Ascending aorta (tissue), 2 donors: Measurements from ENCODE around the gene FGFR4. TPM values are rescaled to one million over a fixed set of nuclear protein-coding genes. Genes with fewer than 3 reads are reported as not detected.

Experiments used
- DNase-seq, 2 donors: peaks; one replicate each; pipeline ENCODE4 v3.0.0-alpha.2; 2019; ENCODE audit warnings: low spot score in 2 of 2
- H3K27ac ChIP-seq, 2 donors: fragments of 200-600 bp; sonication (generic); one replicate each; pipeline ENCODE4 v1.5.1; 2016 to 2017; ENCODE audit warnings: mild to moderate bottlenecking in 1 of 2
- H3K27me3 ChIP-seq: fragments of 200-600 bp; sonication (generic); one replicate; pipeline ENCODE4 v1.5.1; 2017
- H3K36me3 ChIP-seq, 2 donors: fragments of 200-600 bp; sonication (generic); one replicate each; pipeline ENCODE4 v1.5.1; 2016
- H3K4me1 ChIP-seq, 2 donors: fragments of 200-600 bp; sonication (generic); one replicate each; pipeline ENCODE4 v1.5.1; 2016 to 2017; ENCODE audit warnings: mild to moderate bottlenecking in 1 of 2
- H3K4me3 ChIP-seq, 2 donors: fragments of 200-600 bp; sonication (generic); one replicate each; pipeline ENCODE4 v1.5.1; 2016 to 2017; ENCODE audit warnings: mild to moderate bottlenecking in 1 of 2
- H3K9me3 ChIP-seq, 2 donors: fragments of 200-600 bp; sonication (generic); one replicate each; pipeline ENCODE4 v1.5.1; 2016
- intact Hi-C: fragments of 100-400 bp; cut with DNase I; formaldehyde crosslinking; loops from one replicate; pipeline ENCODE4 v1.15.1; 2023
- total RNA-seq: library from RNA; depleted of rRNA; stranded (reverse); fragments of >200 nt; gene quantifications from one replicate; pipeline ENCODE4 v1.1.0, GENCODE V29; 2016
- TF ChIP-seq, protein P1 (sequence below), 3 experiments: fragments of 200-600 bp in 2 of 3; fragments of 450-650 bp in 1 of 3; sonication (generic) in 2 of 3; IDR thresholded peaks; one replicate each; pipeline ENCODE4 v1.5.1; 2016 to 2019; ENCODE audit warnings: antibody characterized with exemption in 3 of 3, mild to moderate bottlenecking in 1 of 3, moderate library complexity in 1 of 3

Gene FGFR4
- total RNA-seq, 1 donor from 2014 or later, result 0.85 TPM

DNA sequence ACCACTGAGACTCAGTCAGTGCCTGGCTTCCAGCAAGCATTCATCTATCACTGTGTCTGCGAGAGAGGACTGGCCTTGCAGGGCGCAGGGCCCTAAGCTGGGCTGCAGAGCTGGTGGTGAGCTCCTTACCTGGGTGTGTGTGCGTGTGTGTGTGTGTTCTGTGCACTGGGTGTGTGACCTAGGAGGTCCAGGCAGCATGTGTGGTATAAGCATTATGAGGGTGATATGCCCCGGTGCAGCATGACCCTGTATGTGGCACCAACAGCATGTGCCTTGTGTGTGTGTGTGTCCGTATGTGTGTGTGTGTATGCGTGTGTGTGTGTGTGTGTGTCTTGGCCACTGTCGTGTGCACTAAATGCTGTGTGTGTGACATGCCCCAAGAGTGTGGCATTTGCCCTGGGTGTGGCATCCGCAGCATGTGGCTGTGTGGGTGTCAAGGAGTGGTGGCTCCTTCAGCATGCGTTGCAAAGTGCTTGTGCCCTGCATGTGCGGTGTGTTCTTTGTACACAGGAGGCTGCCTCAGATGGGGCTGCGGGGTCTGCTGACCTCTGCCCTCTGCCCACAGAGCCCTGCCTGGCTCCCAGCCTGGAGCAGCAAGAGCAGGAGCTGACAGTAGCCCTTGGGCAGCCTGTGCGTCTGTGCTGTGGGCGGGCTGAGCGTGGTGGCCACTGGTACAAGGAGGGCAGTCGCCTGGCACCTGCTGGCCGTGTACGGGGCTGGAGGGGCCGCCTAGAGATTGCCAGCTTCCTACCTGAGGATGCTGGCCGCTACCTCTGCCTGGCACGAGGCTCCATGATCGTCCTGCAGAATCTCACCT is 3.3 kb downstream of the FGFR4 start:
- intact Hi-C loops, result no loop called here
- Histone ChIP-seq H3K36me3 (no peaks in the 10 kb centered on the region), H3K27me3 (peaks cover 10% of the 10 kb centered on the region), H3K9me3 (no peaks in the 10 kb centered on the region), H3K4me1 (peaks cover 4 to 7% of the 10 kb centered on the region in 2 donors), H3K4me3 (no peak overlapping the region), H3K27ac (no peak overlapping the region)
- TF ChIP-seq, protein P1, sequence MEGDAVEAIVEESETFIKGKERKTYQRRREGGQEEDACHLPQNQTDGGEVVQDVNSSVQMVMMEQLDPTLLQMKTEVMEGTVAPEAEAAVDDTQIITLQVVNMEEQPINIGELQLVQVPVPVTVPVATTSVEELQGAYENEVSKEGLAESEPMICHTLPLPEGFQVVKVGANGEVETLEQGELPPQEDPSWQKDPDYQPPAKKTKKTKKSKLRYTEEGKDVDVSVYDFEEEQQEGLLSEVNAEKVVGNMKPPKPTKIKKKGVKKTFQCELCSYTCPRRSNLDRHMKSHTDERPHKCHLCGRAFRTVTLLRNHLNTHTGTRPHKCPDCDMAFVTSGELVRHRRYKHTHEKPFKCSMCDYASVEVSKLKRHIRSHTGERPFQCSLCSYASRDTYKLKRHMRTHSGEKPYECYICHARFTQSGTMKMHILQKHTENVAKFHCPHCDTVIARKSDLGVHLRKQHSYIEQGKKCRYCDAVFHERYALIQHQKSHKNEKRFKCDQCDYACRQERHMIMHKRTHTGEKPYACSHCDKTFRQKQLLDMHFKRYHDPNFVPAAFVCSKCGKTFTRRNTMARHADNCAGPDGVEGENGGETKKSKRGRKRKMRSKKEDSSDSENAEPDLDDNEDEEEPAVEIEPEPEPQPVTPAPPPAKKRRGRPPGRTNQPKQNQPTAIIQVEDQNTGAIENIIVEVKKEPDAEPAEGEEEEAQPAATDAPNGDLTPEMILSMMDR (IDR thresholded peaks at IDR 0.05), result no peak
- DNase-seq, result no peak

DNA sequence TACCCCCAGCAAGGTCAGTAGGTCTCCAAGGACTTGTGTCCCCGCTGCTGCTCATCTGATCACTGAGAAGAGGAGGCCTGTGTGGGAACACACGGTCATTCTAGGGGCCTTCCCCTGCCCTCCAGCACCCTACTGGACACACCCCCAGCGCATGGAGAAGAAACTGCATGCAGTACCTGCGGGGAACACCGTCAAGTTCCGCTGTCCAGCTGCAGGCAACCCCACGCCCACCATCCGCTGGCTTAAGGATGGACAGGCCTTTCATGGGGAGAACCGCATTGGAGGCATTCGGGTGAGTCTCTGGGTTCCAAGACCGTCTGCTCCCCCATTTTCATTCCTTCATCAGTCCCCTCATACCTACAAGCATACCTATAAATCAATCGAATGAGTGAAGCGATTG is 4.1 kb downstream of the FGFR4 start:
- peaks cover 10% of the 10 kb centered on the region for H3K27me3 ChIP-seq
- no peaks in the 10 kb centered on the region for H3K36me3 ChIP-seq
- no peaks in the 10 kb centered on the region for H3K9me3 ChIP-seq
- TF ChIP-seq, protein P1 (IDR thresholded peaks at IDR 0.05), result no peak
- intact Hi-C loops, result no loop called here
- H3K4me1 ChIP-seq, result peaks cover 4 to 7% of the 10 kb centered on the region in 2 donors
- H3K27ac ChIP-seq, result no peak overlapping the region
- no peak for DNase-seq
- H3K4me3 ChIP-seq, result no peak overlapping the region

DNA sequence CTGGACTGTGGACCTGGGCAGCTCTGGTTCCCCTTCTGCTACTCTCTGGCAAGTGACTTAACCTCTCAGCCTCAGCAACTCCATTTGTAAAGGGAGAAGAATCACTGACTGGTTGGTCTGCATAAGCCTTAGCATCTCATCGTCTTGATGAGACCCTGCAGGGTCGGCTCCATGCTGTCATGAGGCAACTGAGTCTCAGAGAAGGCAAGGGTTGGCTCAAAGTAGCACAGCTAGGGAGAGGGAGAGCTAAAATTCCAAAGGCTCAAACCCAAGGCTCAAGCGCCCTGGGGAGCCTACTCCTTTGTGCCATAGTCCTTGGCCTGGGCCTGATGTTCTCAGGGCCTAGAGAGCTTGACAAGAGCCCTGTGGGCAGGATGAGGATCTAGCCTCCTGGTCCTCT is 4.5 kb downstream of the FGFR4 start:
- Histone ChIP-seq H3K36me3 (no peaks in the 10 kb centered on the region), H3K27me3 (peaks cover 10% of the 10 kb centered on the region), H3K4me1 (peaks cover 4 to 7% of the 10 kb centered on the region in 2 donors), H3K4me3 (no peak overlapping the region), H3K9me3 (no peaks in the 10 kb centered on the region), H3K27ac (no peak overlapping the region)
- no peak for DNase-seq
- TF ChIP-seq, protein P1 (IDR thresholded peaks at IDR 0.05), result no peak
- intact Hi-C loops, result no loop called here

DNA sequence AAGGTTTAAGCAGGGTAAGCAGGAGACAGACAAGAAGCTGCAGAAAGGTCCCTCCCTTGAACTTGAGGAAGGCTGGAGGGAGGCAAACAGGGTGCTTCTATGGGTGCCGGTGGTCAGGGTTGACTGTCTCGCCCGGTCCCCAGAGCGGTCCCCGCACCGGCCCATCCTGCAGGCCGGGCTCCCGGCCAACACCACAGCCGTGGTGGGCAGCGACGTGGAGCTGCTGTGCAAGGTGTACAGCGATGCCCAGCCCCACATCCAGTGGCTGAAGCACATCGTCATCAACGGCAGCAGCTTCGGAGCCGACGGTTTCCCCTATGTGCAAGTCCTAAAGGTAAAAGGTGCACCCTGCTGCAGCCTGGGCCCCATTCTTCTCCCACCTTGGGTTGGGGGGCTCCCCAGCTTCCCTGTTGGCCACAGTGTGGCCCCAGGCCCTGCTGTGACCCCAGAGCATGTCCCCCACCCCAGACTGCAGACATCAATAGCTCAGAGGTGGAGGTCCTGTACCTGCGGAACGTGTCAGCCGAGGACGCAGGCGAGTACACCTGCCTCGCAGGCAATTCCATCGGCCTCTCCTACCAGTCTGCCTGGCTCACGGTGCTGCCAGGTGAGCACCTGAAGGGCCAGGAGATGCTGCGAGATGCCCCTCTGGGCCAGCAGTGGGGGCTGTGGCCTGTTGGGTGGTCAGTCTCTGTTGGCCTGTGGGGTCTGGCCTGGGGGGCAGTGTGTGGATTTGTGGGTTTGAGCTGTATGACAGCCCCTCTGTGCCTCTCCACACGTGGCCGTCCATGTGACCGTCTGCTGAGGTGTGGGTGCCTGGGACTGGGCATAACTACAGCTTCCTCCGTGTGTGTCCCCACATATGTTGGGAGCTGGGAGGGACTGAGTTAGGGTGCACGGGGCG is 5.7 kb downstream of the FGFR4 start:
- Histone ChIP-seq H3K36me3 (no peaks in the 10 kb centered on the region), H3K4me3 (no peak overlapping the region), H3K4me1 (no peaks in the 10 kb centered on the region), H3K27me3 (peaks cover 4% of the 10 kb centered on the region), H3K9me3 (no peaks in the 10 kb centered on the region), H3K27ac (no peak overlapping the region)
- TF ChIP-seq, protein P1 (IDR thresholded peaks at IDR 0.05), result no peak
- intact Hi-C loops, result no loop called here
- DNase-seq, result no peak

DNA sequence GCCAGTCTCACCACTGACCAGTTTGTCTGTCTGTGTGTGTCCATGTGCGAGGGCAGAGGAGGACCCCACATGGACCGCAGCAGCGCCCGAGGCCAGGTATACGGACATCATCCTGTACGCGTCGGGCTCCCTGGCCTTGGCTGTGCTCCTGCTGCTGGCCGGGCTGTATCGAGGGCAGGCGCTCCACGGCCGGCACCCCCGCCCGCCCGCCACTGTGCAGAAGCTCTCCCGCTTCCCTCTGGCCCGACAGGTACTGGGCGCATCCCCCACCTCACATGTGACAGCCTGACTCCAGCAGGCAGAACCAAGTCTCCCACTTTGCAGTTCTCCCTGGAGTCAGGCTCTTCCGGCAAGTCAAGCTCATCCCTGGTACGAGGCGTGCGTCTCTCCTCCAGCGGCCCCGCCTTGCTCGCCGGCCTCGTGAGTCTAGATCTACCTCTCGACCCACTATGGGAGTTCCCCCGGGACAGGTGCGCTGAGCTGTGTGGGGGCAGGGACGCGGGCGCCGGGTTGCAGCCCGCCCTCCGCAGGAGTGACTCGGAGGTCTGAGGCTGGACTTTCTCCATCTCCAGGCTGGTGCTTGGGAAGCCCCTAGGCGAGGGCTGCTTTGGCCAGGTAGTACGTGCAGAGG is 6.5 kb downstream of the FGFR4 start:
- H3K4me3 ChIP-seq, result no peak overlapping the region
- intact Hi-C loops, result no loop called here
- no peak for DNase-seq
- TF ChIP-seq, protein P1 (IDR thresholded peaks at IDR 0.05), result no peak
- H3K27me3 ChIP-seq, result no peaks in the 10 kb centered on the region
- H3K4me1 ChIP-seq, result no peaks in the 10 kb centered on the region
- H3K9me3 ChIP-seq, result no peaks in the 10 kb centered on the region
- H3K27ac ChIP-seq, result no peak overlapping the region
- H3K36me3 ChIP-seq, result no peaks in the 10 kb centered on the region
